GM21528 (cell line): ENCODE measurements around the gene UXS1.

Experiments
- ATAC-seq: cut with Tn5 transposase; IDR thresholded peaks from one replicate; pipeline ENCODE4 v1.9.1; 2021; ENCODE audit warnings: mild to moderate bottlenecking, moderate library complexity; ENCODE audit not compliant: unreplicated experiment, low FRiP score

Gene UXS1

DNA sequence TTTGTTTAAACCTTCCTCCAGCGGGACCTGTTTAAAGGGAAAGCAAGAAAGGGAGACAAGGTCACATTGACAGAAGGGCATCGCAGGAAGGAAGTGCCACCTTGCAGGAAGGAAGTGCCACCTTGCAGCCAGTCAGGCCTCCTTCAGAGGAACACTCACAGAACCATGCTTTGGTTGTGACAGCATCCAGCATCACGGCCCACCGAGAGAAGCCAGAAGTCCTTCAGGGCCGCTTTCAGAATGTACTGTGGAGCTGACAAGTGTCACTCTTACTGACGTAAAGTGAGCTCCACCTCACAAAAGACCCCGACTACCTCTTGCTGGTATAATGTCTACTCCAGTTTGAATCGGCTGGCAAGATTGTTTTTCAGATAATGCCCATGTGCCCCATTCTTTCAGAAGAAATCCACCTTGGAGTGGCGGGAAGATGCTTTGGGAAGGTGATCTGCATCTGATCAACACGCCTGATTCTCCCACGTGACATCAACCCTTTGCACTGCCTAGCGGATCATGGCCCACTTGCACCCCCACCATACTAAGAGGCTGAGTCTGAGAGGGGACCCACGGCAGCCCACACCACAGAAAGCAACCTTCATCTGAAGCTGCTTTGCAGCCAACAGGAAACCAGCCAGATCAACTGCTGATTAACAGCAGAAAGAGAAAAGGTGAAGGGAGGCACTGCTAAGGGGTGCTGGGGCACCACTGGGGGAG lies 99.8 kb downstream of the UXS1 start:
- no peak for ATAC-seq

DNA sequence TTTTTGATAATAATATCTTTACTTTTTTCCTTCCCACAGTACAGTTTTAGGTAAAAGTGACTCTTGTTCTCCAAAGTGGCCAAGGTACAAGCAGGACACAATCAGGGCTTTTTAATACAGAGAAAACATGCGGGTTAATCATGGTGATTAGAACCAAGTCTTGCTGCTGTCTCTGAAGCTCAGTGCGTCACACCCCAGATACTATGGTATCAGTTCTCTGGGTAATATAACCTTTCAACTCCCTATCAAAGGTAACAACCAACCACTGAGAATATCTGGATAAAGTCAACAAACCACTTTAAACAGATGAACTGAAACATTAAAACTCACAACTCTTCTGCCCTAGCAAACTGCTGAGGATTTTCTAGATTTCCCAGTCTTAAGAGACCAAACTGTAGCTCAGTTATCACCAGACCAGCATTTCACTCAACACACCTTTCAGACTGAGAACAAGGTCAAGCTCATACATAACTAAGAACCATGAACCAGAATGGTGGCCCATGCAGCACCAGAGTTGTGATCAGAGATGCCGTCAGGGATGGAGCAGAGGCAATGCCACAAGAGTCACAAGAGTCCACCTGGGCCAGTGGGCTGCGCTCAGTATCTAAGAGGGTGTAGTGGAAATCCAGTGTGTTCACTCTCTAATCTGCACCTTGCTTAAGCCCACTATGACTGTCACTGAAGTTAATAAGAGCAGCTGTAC lies 103.0 kb downstream of the UXS1 start:
- ATAC-seq = no peak

DNA sequence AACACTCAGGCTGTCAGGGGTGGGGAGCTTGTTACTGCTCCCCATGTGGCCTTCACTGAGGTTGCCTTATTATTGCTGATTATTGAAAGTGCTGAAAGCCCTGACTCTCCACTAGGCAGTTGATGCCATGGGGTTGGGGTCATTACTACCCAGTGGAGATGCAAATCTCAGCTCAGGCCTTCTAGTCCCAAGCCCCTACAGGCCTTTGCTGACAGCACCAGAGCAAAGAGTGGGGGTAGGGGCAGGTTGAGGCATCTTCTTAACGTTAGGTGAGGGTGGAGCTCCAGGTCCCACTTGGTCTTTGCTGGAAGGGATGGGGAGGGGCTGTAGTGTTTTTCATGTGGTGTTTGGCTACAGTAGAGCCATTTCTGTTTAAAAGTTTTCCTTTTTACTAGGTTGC lies 104.5 kb downstream of the UXS1 start:
- ATAC-seq = no peak

DNA sequence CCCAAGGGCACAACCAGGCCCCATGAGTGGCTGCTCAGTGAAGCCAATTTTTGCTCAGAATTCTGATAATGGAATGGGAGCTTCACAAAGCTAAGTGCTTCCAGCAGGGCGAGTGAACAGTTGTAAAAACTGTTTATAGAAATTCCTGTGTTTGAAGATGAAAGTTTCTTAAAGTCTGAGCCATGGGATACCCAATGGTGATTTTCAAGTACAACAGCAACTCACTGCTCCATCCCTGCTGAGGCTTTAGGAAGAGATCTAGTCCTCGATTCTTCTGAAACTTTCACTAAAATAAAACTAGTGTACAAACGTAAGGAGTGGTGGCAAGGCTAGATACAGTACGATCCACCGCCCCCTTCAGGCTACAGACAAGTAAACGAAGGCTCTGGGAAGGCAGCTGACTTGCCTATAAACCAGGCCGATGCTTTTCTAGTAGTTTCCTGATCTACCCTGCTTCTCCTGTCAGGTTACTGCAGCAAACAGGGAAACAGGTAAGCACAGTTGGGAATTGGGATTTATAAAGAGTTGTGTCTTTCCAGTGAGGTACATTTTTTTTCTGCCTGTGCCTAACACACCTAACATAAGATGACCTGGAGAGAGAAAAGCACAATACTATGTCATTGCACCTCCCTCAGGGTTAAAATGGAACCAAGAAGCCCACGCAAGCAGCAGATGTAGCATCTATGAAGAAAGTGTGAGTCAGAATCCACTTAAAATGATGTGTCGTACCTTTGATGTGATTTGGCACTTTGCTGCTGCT lies 108.7 kb downstream of the UXS1 start:
- ATAC-seq = no peak

DNA sequence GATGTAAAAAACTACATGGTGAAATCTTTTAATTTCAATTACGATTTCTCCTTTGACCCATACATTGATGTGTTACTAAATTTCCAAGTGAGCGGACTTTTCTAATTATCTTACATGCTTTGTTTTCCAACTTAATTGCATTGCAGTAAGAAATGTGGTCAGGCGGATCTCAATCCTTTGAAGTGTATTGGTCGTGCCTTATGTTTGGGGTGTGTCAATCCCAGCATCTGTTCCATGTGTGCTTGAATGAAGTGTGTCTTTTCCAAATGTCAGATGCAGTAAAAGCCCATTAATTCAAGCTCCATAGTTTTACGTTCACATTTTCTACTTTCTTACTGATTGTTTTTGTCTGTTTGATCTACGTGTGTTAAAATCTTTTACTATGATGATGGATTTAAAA lies 113.1 kb downstream of the UXS1 start:
- no peak for ATAC-seq

DNA sequence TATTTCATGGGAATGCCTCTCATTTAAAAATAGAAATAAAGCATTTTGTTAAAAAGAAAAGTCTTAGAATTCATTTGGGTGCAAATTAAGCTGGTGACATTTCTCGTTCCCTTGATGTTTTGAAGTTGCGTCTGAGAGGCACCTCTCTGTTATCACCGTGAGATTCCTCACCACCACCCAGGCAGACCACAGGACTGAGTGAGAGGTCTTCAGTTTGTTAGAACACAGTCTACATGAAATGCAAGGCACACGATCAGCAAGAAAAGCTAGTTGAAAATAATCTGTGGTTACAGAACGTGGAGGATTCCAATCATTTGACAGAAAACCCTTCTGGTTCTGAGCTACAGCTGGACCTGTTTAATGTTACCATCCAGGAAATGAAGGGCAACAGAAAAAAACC lies 116.0 kb downstream of the UXS1 start:
- no peak for ATAC-seq

DNA sequence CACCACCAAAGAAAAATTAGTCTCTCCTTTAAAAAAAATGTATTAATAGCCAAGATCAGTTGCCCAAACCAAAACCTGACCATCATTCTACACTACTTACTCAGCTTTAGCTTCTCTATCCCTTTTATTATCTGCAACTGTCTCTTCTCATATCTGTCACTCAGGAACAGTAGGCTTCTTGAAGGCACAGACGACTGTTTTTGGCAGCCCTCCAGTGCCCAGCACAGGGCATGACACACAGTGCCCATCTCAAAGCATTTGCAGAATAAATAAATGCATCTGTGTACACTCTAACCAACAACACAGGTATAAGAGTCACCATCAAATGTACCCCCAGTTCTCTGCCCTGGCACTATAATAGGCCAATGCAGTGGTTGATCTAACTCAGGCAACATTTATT lies 117.2 kb downstream of the UXS1 start:
- no peak for ATAC-seq

DNA sequence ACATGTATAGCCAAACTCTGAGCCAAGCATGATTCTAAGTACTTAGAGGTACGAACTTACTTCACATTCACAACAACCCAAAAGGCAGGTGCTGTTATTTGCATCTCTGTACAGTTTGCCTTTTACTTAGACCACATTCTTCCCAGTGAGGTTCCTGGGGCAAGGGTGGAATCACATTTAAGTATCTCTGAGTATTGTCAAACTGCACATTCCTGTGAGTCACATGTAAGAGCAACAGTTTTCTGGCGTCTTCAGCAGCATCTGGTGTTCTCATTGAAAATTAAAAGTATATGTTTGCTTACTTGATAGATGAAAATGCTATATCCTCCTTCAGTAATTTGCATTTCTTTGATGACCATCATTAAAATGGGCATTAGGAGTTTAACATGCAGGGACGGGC lies 119.1 kb downstream of the UXS1 start:
- ATAC-seq = no peak

DNA sequence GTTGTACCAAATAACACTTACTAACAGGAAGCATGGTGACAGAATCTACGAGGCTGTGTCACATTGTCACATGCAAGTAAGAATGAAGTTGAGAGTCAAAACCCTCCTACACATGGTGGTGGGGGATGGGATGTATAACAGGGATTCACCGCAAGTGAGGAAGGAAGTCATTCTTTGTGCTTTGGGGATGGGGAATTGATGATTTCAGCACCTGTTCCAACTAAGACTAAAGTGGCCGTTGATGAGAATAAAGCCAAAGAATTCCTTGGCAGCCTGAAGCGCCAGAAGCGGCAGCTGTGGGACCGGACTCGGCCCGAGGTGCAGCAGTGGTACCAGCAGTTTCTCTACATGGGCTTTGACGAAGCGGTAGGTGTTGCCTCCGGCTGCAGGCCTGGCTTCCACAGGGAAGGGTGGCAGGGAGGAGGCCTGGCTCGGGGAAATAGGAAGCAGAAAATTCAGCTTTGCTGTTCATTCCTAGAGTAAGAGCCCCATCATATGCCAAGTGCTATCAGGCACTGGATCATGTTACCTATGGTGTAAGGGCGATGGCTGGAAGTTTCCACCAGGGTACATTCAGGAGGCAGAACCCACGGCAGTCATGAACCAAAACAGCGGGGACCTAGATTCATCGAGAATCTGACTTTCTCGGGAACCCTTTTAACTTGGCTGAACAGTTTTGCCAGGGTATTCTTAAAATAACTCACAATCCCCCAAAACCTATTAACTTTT lies 120.3 kb downstream of the UXS1 start:
- no peak for ATAC-seq

DNA sequence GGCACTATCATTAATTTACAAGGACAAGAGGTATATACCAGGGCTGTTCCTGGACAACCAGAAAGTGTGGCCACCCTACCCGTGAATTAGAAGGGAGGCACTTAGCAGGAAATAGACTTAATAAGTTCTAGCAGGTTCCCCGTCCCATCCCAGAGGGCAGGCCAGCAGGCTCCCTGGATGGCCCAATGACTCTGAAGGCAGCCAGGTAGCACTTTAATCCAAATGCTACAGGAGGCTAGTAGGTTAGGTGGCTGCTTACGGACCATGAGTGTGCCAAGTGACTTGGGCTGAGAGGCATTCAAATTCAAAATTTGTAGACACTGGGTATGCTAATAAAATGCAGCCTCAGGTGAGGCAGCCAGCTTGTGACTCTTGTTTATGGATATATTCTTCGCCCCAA lies 123.9 kb downstream of the UXS1 start:
- no peak for ATAC-seq

DNA sequence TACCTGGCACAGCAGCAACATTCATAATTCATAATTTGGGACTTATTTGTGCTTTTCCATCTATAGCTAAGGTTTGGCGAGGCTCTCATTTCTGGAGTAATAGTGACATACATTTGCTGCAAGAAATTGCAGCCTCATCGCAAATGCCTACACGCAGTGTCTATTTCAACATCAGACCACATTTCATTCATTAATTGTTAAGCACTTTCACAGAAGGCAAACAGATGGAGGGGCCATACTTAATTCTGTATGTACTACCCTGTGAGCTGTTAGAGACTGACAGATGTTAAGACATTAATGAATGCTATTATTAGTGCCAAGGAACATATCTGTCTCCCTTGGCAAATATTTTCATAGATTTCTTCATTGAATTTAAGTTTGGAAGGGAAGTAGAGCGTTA lies 125.7 kb downstream of the UXS1 start:
- ATAC-seq = no peak

DNA sequence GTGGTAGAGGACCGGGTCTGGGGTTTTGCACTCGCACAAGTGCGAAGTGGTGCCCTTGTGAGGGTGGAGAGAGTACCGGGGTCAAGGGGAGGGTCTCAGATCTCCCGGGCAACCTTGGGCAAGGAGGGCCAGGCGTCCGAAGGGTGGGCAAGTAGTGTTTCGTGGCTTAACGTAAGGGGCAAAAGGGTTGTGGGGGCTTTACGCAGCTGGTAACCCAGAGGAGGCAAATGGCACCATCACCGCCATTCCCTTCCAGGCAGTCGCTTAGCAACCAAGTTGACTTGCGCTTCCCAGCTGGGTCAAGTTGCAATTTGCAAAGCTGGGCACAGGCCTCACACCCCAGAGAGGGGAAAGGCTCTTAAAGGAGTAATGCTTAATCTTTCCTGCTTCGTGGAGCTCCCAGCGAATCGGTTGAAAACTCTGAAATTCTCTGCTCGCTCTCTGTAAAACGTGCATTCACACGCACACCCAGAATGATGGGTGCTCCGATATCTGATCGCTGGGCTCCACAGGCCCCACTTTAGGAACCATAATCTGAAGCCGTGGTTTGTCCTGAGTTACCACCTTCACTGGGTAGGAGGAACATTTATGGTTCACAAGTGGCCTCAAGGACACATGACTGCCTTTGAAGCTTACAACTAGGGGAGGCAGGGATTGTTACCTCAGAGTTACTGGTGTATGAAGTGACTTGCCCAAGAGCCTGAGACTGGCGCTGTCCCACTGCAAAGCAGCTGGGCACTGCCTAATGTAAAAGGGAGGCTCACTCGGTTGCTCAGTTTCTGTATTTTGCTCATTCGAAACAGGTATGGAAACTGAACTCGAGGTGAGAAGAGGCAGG lies 127.9 kb downstream of the UXS1 start:
- no peak for ATAC-seq

DNA sequence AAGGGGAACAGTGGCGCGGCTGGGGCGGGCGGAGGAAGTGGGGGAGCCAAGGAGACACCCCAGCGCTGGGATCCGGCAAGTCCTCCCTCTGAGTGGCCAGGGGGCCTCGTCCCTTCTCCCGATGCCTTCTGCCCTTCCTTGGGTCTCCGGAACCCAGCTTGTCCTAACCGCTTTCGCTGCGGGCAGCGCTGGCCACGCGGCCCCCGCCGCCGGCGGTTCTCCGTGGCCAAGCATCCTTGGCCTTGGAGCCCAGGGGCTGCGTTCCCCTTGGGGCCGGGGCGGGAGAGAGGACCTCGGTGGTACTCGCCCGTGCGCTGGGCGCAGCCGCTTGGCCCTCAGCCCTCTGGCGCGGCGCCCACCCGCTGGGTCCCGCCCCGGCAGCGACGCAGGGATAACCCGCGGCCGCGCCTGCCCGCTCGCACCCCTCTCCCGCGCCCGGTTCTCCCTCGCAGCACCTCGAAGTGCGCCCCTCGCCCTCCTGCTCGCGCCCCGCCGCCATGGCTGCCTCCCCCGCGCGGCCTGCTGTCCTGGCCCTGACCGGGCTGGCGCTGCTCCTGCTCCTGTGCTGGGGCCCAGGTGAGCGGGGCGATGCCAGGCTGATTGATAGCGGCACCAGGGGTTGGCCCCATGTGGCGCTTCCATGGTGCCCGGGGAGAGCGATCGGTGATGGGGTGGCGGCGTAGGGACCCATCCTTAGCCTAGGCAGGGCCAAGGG lies 128.7 kb downstream of the UXS1 start:
- no peak for ATAC-seq

DNA sequence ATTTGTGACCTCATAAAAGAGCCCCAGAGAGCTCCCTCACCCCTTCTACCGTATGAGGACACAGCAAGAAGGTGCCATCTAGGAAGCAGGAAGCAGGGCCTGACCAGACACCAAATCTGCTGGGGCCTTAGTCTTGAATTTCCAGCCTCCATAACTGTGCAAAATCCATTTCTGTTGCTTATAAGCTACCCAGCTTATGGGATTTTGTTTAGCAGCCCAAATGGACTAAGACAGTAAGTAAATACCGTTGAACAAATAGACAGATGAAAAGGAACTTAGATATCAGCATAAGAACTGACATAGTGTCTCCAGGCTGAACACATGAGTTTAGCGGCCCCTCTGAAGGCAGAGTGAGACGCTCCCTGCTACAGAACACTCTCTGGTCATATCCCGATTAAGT lies 130.9 kb downstream of the UXS1 start:
- no peak for ATAC-seq

DNA sequence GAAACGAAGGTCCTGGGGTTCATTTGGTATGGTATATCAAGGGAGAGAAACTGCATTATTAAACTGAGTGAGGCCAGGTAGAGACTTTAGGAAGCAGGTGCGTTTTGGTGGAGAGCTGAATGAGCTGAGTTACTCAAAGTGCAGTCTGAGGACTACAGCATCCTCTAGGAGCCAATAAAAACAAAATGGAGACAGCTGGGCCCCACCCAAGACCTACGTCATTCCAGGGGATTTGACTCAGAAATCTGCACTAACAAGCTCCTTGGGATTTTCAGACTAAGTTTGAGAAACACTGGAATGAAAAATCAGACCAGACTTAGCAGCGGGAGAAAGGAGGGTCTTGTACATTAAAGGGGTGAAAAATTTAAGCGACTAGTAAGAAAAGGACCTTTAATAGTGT lies 131.5 kb downstream of the UXS1 start:
- ATAC-seq = no peak

DNA sequence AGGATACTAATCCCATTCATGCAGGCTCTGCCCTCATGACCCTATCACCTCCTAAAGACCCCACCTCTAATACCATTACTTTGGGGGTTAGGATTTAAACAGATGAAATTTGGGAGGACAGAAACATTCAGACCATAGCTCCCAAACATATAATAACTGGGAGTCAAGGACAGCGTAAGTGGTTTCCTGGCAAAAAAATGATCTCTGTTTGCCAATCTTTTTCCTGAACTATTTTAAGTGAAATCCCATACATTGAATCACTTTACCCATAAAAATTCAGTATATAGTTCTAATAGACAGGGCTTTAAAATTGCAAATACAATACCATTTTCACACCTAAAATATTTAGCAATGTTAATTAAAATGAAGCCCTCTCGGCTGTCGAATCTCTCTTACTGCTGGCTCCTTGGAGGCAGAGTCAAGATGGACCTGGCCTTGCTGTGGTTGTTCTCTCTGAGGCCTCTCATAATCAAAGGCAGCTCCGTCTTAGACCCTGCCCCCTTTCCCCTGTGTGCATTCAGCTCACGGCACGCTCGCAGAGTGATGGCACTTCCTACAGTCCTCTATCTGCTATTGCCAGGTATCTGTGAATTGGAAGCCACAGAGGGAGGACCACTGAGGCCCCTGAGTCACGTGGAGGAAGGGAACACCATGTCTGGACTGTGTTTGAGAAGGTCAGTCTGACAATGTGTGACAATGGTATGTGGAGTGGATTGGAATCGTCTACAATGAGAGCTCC lies 132.3 kb downstream of the UXS1 start:
- ATAC-seq = no peak

DNA sequence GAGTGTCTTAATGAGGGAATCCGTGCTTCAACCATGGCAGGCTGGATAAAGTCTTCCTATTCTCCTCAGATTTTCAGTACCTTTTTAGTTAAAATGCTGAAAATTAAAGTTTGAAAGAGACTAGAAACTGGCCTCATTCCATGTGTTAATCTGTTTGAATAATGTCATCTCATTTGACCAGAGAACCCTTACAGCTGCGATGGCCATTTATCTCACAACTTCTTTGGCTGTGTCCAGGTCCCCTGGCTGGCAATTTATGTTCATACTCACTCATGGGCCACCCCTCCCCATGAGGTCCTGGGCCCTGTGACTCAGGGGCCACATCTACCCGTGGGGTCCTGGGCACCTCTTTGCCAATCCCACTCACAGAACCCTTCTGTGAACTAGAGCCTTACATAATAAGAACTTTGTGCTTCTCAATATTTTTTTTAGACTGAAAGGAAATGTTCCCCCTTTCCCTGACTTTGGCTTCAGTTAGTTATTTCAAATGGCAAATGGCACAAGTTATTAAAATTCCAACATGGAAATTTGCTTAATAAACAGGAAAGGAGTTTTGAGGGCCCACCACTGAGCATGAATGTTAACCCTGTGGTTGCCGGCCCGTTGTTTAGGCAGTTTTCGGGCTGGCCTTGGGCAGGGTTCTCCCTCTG lies 134.6 kb downstream of the UXS1 start:
- no peak for ATAC-seq

DNA sequence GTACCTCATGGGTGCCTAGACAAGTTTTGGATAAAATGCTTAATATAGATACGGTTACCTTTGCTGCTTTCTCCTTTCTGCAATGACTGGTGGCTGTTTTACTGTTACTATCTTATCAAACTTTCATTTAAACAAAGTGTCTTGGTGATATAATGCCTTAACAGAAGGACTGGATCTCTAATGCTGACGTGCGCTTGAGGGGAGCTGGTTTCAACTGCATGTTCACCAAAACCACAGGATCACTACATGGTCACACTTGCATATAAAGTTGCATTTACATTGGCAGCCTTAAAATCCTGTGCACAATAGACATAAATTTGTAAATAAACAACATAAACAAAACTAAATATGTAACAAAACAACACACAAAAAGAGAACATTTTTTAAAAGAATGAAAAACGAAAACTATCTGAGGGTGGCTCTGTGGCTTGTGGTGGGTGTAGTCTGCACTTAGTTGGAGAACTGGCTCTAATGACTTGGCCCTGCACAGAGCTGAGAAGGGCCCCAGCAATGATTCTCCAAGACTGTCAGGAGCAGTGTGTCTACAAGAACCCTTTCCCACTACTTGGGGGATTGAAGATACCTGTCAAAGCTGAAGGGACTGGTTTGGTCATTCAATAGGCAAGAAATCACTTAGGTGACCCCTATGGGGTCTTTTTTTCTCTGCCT lies 135.5 kb downstream of the UXS1 start:
- no peak for ATAC-seq
